HG02588 (cell line): Measurements from ENCODE around the gene ZNF227.
"Not testable (repeated sequence)": the region's sequence is repeated elsewhere in the genome, so short reads cannot be mapped to it uniquely, and the experiment has no call there.

Source experiments
- ATAC-seq: cut with Tn5 transposase; IDR thresholded peaks from one replicate; pipeline ENCODE4 v1.9.1; 2021; ENCODE audit warnings: mild to moderate bottlenecking, moderate library complexity; ENCODE audit not compliant: unreplicated experiment

Gene ZNF227

GRCh38 chr19:44236384-44236783 is 24.1 kb downstream of the ZNF227 start:
- ATAC-seq, result no peak

DNA sequence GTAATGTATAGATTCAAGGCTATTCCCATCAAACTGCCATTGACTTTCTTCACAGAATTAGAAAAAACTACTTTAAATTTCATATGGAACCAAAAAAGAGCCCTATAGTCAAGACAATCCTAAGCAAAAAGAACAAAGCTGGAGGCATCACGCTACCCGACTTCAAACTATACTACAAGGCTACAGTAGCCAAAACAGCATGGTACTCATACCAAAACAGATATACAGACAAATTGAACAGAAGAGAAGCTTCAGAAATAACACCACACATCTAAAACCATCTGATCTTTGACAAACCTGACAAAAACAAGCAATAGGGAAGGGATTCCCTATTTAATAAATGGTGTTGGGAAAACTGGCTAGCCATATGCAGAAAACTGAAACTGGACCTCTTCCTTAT is 40.0 kb downstream of the ZNF227 start:
- not testable (repeated sequence) for ATAC-seq

- ATAC-seq, result not testable (repeated sequence)
These were observed 41.1 kb downstream of the ZNF227 start for GRCh38 chr19:44253392-44253791.

- ATAC-seq, result no peak
These were observed 42.2 kb downstream of the ZNF227 start for GRCh38 chr19:44254496-44254895.

DNA sequence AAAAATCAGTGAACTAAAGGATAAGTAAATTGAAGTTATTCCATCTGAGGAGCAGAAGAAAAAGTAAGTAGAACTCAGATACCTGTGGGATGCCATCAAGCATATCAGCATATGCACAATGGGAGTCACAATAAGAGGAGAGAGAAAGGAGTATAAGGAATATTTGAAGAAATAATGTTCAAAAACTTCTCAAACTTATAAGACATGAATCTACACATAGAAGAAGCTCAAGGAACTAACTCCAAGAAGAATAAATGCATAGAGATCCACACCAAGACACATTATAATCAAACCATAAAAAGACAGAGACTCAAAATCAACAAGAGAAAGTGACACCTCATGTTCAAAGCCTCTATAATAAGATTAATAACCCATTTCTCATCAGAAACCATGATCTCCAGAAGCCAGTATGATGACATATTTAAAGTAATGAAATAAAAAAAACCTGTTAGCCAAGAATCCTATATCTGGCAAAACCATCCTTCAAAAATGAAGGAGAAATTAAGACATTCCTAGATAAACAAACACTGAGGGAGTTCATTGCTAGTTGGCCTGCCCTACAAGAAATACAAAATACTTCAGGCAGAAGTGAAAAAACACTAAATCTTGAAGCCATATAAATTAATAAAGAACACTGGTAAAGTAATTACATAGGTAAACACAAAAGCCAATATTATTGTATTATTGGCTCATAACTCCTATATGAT is 43.5 kb downstream of the ZNF227 start:
- ATAC-seq, result no peak

GRCh38 chr19:44258136-44258535 is 45.8 kb downstream of the ZNF227 start:
- ATAC-seq, result no peak

DNA sequence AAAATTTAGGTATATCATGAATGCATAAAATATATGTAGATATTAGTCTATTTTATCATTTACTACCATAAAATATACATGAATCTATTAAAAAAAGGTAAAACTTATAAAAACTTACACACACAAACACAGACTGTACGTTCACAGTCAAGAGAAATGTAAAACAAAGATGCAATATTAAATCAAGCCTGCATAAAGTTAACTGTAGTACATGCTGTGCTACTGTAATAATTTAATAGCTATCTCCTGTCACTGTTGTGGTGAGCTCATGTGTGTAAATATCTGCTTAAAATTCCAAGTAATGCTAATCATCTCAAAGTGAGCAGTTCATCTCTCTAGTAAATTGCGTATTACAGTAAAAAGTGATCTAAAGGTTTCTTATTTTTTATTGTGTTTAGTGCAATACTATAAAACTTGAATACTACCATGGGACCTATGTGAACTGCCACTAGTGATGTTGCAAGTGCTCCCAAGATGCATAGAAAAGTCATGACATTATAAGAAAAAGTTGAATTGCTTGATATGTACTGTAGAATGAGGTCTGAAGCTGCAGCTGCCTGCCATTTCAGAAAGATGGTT is 46.6 kb downstream of the ZNF227 start:
- no peak for ATAC-seq

DNA sequence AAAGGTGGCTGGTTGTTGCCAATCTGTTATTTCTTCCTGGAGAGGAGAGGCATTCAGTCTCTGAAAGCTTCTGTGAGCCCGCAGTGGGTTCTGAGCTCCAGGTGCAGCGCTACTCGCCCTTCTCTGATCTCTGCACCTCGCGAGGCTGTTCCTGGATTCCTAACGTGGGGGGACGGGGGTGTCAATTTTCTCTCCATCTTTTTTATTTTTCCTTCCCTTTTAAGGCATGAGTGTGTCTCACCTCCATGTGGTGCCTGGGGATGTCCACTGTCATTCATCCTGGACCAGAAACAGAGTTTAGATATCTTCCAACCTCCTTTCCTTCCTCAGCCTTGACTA is 48.0 kb downstream of the ZNF227 start:
- ATAC-seq, result no peak

GRCh38 chr19:44260695-44261446 is 48.5 kb downstream of the ZNF227 start:
- no peak for ATAC-seq

DNA sequence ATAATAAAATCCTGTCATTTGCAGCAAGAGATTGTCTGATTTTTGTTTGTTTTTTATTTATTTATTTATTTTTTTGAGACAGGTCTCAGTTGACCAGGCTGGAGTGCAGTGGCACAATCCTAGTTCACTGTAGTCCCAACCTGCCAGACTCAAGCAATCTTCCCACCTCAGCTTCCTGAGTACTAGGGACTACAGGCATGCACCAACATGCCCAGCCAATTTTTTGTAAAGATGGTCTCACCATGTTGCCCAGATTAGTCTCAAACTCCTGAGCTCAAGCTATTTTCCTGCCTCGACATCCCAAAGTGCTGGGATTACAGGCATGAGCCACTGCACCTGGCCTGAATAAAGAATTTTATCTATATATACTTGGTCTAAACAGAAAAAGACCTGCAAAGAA is 65.0 kb downstream of the ZNF227 start:
- ATAC-seq, result no peak

- ATAC-seq, result no peak
These were observed 65.9 kb downstream of the ZNF227 start for GRCh38 chr19:44278181-44278690.

DNA sequence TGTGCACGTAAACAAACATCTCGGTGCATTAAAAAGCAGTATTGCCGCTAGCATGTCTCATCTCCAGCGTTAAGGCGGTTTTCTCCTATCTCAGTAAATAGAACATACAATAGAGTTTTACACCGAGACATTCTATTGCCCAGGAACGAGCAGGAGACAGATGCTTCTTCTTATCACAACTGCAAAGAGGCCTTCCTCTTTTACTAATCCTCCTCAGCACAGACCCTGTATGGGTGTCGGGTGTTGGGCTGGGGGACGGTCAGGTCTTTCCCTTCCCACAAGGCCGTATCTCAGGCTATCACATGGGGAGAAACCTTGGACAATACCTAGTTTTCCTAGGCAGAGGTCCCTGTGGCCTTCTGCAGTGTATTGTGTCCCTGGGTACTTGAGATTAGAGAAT is 68.6 kb downstream of the ZNF227 start:
- ATAC-seq, result no peak

GRCh38 chr19:44282846-44283245 is 70.5 kb downstream of the ZNF227 start:
- no peak for ATAC-seq

DNA sequence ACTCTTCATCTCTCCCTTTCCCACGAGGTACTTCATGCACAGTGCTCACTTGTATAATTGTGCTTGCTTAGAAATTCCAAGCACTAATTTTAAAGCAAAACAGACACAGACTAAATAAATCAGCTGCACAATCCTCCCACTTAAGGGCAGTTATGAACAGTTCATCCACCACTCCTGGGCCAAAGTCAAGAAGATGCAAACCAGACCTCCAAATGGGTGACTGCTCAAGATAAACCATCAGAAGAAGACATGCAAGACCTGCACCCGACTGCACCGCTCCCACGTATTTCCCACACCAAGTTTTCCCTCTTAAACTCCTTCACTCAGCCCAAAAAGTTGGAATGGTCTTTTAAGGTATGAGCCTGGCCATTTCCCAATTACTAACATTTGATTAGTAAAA is 72.6 kb downstream of the ZNF227 start:
- no peak for ATAC-seq
